HG03469 (cell line): ENCODE measurements around the gene PEAK3.

Experiments
- ATAC-seq: cut with Tn5 transposase; IDR thresholded peaks from one replicate; pipeline ENCODE4 v1.9.1; 2021; ENCODE audit warnings: mild to moderate bottlenecking, moderate library complexity, moderate number of reproducible peaks; ENCODE audit not compliant: unreplicated experiment

PEAK3 gene

DNA sequence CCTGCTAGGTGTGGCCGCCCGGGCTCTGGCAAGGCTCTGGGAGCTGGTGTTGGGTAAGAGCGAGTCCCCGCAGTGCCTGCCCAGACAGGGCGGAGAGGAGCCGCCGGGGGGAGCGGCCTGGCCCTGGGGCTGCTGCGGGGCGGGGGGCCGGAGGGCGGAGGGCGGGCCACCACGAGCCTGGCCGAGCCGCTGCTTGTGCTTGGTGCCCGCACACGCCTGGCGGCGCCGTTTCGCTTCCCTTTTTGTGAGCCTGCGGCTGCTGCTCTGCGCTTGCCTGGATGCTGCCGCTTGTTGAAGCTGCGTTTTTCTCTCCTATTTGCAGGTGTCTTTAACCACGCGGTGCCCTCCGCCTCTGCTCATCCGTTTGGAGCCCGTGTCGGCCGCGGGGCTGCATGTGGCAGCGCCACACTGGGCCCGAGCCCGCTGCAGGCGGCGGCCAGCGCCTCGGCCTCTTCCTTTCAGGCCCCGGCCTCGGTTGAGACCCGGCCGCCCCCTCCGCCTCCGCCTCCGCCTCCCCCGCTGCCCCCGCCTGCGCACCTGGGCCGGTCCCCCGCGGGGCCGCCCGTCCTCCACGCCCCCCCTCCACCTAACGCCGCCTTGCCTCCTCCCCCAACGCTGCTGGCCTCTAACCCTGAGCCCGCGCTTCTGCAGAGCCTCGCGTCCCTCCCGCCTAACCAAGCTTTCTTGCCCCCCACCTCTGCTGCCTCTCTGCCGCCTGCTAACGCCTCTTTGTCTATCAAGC lies 54.4 kb downstream of the PEAK3 start:
- no peak for ATAC-seq

DNA sequence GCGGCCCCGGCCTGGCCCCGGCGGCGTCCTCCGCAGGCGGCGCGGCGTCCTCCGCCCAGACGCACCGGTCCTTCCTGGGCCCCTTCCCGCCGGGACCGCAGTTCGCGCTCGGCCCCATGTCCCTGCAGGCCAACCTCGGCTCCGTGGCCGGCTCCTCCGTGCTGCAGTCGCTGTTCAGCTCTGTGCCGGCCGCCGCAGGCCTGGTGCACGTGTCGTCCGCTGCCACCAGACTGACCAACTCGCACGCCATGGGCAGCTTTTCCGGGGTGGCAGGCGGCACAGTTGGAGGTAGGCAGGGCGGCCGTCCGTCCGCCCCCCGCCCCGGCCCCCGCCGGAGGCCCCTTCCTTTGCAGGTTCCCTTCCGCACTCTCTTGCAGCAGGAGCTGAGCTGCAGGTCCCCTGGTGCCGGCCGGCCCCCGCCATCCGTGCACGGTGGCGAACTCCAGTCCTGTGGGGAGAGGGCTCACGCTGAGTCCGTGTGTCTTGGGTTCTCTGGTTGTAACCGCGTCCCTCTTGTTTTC lies 55.1 kb downstream of the PEAK3 start:
- ATAC-seq = no peak

DNA sequence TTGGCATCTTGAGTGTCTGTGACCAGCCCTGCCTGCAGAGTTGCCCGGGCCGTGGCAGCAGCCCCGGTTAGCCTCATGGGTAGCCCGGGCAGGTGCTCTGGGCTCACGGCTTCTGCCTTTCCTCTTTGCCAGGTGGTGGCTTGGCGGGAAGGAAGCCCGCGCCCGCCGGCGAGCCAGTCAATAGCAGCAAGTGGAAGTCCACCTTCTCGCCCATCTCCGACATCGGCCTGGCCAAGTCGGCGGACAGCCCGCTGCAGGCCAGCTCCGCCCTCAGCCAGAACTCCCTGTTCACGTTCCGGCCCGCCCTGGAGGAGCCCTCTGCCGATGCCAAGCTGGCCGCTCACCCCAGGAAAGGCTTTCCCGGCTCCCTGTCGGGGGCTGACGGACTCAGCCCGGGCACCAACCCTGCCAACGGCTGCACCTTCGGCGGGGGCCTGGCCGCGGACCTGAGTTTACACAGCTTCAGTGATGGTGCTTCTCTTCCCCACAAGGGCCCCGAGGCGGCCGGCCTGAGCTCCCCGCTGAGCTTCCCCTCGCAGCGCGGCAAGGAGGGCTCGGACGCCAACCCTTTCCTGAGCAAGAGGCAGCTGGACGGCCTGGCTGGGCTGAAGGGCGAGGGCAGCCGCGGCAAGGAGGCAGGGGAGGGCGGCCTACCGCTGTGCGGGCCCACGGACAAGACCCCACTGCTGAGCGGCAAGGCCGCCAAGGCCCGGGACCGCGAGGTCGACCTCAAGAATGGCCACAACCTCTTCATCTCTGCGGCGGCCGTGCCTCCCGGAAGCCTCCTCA lies 55.7 kb downstream of the PEAK3 start:
- no peak for ATAC-seq

DNA sequence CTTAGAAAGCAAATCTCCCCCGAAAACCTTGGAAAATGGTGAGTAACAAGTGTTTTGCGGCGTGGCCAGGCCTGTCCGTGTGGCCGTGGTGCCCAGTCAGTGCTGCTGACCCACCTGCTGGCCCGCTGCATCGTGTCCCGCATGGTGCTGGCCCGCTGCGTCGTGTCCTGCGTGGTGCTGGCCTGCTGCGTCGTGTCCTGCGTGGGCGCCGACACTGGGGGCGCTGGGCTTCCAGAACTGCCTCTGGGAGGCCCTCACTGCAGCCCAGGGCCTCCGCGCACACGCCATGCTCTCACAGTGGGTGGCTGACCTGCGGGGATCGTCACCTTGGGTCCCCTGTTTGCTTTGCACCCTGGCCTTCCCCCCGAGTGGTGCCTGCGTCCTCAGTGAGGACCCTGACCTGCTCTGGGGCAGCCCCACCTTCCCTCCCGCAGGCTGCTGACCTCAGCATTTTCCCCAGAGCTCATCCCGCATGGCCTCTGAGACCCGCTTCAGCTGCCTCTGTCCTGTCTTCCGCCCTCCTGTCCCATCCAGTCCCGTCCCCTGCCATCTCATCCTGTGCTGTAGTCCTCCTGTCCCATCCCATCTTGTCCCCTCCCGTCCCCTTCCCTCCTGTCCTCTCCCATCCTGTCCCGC lies 56.4 kb downstream of the PEAK3 start:
- no peak for ATAC-seq

DNA sequence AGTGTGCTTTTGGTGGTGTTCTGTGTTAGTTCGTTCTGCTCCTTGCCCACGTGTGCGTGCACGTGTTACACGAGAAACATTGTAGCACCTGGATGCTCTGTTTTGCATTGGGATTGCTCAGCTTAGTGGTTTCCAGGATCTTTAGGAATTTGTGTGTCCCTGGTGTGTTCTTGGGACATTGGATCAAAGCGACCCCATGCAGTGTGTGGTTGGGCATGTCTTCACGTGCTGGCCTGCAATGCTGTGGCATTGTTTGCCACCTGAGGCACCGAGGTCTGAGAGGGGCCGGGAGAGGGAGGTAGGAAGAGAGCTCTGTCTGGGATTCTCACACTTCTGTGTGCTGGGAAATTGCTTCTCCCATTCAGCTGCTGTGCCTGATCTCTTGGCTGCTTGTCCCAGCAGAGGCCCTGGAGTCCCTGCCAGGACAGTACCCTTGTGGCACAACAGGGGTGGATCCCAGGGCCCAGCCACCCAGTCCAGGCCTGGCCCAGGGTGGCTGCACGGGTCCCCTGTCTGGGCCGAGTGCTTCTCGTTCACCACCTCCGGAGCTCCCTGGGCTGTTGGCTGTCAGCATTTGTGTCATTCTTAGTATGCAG lies 57.1 kb downstream of the PEAK3 start:
- ATAC-seq = no peak
